AG08395 (cell line): ENCODE data around the gene MBP.
A peak's percentile ranks its signal among the peaks of the same experiment; 100 is the strongest.
"Not testable (repeated sequence)": the region's sequence is repeated elsewhere in the genome, so short reads cannot be mapped to it uniquely, and the experiment has no call there.

Experiments used
- DNase-seq: peaks from one replicate; pipeline ENCODE4 v3.0.0; 2012; ENCODE audit warnings: mixed read lengths, low spot score

Gene MBP

DNA sequence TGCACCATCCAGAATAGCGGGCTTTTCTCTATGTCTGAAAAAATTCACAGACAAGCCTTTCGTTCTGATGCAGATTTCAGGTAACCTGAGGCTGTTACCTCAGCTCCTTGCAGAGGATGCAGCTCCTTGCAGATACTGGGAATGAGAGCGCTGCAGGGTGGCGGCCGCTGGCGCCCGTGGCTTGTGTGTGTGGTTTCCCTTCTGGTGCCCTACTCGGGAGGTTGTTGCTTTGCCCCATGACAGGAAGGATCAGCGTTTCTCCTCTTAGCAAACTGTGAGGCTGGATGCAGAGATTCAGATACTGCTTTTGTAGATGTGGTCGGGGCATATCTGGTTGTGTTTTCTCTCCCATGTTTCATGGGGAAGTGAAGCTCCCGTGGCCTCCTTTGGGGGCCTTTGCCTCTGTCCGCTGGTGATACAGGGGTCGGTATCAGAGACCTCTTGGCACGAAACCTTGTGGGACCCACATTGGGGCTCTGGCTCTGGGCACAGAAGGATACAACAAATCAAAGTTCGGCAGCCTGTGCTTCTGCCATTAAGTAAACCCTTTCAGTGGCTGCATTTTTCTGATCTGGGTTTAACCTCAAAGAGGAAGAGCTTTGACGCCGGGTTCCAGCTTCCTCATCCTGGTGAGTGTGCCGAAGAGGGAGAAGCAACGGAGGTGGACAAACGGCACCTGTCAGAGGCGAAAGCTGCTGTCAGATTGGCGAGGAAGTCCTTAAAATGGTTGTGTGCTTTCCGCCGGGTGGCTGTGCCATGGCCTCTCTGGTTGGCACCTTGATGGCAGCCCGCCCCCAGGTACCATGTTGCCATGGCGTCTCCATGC, 127.8 kb downstream of the MBP start:
- no peak for DNase-seq

DNA sequence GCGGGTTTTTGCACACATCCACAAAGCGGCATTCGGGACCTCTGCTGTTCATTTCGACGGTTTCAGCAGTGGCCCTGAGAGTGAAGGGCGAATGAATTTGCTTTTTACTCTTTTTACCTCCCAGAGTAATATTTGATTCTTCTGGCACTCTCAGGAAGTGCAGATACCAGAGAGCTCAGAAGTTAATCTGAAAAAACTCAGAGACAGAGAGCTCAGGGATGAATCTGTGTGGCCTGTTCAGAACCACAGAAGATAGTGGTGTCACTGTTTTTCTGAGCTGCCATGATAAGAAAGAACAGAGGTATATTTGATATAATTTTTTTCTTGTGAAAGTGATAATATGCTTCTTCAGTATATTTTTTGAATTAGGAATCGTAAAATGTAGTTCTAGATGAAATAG, 129.3 kb downstream of the MBP start:
- DNase-seq, result no peak

DNA sequence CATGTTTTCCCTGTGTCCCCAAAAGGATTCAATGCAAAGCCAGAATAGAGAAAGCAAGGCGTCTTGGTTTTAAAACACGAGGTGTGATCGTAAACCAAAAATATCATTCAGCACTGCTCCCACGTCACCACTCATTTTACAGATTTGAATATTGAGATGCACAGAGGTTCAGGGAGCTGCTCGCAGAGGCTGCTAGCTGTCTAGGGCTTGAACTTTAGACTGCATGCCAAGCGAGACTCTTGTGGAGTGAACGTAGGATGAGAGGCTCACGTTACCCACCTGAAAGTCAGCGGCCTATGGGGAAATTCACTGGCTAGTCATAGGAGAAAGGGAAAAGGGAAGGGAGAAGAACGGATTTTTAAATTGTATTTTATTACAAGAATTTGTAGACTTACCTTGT, 130.1 kb downstream of the MBP start:
- no peak for DNase-seq

DNA sequence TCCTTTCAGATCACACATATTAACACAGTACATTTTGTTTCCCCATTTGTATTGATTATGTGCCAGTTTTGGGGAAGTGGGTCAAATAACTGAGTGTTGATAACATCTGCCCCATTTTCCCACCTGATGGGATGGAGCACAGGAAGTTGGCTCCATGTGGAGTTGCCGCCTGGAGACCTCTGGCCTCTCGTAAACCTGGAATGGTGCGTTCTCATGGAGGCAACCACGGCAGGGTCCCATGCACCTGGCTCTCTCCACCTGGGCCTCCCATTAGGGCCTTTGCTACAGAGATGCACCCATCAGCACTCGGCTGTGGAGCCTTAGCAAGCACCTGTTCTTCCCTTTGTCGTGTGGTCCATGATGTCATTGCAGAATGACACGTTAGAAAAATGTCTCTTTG, 130.6 kb downstream of the MBP start:
- no peak for DNase-seq

DNA sequence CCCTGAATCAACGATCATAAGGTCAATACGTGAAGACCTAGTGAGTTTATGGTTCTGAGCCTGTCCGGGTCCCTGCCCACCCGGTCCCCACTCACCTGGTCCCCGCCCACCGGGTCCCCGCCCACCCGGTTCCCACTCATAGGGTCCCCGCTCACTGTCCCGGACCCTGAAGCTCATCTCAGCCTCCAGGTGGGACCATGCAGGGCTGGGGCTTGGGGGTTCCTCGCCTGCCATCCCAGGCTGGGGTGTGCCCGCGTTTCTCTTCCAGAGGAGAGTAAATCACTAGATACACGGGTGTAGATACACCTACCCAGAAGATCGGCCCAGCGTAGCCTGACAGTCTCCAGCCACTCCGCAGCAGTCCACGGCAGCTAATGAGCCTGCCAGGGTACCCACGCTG, 131.5 kb downstream of the MBP start:
- no peak for DNase-seq

DNA sequence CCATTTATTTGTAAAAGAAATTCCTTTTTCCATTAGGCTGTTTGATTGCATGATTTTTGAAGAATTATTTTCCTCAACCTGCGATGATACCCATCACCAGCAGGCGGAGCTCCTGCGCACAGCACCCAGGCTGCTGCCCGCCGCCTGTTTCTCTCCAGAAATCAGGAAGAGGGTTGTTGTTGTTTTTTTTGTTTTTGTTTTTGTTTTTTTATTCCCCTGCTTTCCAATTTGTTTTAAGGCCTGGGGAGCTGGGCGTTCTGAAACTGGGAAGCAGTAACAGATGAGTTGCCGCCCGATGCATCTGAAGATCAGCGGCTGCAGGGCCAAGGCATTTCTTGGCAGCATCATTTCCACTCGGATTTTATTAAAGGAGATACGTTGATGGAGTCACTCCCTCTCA, 132.1 kb downstream of the MBP start:
- peak; percentile 71 for DNase-seq

DNA sequence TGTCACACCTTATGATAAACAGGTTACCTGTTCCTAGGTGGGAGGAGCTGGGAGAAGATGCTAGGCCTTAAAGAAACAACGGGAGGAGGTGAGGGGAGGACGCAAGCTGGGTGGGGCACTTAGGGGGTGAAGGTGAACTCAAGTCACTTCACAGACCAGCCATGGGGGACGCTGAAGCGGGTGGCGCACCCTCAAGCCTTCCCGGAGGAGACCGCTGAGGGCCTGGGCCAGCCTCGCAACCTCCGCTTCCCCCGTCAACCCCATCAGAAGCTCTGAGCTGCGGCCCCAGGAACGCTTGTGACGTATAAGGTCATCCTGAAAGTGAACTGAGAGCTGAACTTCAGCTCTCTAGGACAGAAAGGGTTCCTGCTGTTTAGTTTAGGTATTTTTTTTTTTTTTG, 133.5 kb downstream of the MBP start:
- no peak for DNase-seq

DNA sequence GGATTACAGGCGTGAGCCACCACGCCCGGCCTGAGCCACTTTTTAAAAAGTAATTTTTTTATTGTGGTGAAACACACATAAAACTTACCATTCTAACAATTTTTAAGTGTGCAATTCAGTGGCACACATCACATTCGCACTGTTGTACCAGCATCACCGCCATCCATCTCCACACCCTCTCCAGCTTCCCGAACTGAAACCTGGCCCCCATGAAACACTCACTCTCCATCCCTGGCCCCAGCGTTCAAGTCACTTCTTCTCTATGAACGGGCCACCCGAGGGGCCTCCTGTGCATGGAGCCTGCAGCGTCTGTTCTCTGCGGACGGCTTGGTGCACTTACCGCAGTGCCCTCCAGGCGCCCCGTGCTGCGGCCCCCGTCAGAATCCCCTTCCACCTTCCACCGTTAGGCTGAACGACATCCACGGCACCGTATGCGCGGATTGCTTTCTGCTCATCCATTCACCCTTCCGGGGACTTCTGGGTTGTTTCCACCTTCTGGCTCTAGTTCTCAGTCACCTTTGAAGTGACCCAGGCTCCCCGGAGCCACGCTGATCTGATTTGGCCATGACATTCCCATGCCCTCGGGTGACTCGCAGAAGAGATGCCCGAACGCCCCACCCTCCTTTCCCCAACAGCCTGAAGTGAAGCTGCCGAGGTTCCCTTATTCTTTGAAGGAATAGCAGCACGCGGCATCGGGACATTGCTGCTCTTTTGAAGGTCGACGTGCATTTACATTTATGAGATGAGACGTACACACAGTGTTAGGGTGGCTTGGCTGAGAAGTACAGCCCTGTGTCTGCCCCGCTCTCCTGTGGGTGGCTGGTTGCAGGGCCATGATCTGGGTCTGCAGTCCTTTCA, 134.4 kb downstream of the MBP start:
- no peak for DNase-seq

DNA sequence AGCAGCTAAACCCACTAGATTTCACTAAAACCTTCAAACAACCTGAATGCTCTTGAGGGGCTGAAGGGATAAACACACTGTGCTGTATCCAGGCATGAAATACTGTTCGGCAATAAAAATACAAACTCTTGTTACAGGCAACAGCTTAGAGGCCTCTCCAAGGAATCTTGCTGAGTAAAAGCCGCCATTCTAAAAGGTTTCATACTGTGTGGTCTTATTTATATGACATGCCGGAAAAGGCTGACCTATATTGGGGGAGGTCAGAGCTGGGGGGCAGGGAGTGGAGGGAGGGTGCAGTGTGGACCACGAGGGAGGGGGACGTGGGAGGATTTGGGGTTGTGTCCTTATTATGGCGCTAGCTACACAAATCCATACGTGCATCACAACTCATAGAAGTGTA, 136.2 kb downstream of the MBP start:
- no peak for DNase-seq

DNA sequence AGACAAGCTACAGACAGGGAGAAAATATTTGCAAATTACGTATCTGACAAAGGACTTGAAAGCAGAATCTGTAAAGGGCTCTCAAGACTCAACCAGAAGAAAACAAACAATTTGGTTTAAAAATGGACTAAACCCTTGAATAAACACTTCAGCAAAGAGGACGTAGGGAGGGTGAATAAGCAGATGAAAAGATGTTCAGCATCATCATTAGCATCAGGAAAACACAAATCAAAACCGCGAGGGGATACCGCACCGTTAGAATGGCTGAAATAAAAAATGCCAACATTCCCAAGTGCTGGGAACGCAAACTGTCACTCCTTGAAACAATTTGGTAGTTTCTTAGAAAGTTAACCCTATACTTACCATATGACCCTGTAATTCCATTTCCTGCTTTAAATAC, 136.7 kb downstream of the MBP start:
- no peak for DNase-seq

DNA sequence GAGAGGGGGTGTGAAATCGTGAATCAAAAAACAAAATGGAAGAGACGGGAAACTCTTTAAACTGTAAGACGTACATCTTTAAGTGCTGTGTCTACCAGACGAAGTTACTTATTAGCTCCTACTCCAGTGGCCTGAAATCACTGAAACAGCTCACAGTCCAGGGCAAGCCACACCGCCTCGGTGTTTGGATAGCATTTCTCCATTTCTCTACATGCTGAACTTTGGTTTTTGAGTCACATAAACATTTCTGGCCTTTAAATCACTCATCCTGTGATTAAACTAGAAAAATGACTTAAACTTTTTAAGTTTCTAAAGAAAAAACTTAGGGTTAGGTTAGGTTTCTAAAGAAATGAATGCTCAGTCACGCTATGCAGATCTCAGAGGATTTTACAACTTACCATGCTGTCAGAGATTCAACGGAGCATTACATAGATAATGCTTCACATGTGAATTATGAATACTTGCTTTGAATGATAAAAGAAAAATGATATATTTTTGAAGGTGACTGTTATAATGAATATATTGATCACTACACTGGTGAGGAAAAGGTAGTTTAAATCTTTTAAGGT, 138.4 kb downstream of the MBP start:
- DNase-seq, result no peak

DNA sequence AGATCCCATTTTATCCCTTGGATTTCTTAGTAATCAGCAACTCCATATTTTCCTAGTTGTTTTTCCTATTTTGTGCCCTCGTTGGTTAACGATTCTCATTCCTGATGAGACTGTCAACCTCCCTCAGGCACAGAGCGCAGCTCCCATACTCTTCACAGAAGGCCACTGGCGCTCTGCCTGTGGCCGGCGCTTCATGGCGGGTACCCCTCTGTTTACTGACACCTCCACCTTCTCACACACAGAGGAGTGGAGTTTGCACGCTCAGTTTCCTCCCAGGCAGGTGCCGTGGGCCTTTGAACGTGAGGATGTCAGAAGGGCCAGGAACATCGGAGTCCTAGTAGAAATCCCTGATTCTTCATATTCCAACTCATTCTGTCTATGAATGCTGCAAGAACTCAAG, 139.0 kb downstream of the MBP start:
- no peak for DNase-seq

DNA sequence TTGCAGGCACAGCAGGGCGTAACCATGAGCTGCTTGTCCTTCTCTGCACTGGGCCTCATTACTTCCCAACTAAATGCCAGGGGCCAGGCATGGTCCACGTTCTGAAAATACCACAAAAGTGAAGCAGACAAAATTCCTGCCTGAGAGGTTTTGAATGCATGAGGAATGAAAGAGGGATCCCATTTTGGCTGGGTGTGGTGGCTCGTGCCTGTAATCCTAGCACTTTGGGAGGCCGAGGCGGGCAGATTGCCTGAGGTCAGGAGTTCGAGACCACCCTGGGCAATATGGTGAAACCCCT, 139.5 kb downstream of the MBP start:
- DNase-seq, result no peak

DNA sequence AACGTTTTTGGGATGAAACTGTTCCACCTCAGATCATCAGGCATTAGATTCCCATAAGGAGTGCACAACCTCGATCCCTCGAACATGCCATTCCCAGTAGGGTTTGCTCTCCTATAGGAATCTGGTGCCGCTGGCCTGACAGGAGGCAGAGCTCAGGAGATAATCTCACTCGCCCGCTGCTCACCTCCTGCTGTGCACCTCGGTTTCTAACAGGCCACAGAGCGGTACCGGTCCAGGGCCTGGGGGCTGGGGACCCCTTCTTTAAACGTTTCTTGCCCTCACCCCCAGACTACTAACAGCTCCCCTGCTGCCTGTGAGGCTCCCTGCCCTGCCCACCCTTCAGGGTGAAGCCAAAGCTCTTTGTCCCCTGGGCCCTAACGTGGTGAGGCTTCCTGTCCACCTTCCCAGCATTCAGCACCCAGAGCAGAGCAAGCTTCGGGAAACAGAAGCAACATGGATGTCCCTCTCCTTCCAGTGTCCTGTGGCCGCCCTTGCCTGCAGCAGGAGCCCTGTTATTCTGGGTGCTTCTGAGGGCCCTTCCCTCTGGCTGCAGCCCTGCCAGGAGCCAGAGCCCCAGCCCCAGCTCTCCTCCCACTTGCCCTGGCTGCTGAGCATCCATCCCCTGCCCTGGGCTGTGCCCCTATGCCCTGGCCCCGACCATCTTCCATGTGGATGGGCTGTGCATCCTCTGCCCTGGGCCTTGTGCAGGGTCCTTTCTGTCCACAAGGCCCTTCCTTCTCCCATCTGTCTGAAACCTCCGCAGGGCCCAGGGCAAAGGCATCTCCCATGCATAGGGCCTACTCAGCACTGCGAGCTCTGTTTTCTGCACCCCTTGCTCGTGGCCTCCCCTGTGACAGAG, 140.1 kb downstream of the MBP start:
- no peak for DNase-seq

DNA sequence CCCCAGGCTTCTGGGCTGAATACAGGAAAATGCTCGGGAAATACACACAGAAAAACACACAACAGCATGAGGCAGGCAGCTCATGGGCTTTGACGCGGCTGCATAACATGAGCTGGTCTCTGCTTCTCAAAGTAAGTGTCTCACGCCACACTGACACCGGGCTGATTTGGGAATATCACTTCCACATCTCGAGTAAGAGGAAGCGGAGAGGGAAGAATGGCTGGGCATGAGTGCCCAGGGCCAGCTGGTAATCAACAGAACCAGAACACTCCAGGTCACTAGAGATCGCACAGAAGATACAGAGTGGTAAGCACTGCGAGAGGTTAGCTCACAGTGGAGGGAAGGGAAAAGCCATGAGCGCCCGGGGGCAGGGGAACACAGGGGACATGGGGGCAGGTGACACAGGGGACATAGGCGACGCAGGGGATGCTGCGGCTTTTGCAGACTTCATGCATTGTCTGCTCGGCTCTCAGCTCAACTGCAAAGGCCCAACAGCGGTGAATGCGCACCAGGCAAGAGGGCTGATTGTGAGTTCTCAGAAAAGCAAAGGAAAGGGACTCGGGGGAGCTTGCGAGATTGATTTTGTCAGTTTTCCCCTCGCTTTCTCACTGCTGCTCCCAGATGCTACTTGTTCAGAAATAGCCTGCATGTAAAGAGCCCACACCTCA, 141.4 kb downstream of the MBP start:
- no peak for DNase-seq

DNA sequence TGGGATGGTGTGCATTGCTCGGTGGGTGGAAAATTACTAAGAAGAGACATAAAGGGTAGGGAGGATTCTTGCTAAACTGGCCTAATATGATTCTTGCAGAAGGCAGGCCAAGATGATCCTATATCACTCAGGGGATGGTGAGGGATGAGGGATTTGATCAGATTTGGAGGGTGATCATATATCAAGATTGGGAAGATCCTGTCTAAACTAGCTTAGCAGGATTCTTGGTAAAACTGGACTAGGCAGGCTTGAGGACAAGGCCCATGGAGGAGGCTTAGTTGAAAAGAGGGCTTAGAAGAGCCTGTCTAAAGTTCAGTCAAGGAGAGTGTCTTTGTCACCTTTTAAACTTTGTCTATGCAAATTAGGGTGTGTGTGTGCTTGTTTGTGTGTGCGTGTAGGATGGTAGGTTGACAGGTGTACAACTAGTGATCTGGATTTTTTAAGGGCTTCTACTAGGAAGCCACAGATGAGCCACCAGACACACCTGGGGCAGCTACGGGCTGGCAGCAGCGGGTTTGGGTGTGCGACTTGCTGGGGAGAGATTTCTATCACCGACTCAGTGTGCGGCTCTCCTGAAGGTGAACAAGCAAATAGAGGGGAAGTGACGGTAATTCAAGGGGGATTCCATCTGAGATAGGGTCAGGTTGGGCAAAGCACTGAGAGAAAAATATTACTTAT, 142.1 kb downstream of the MBP start:
- DNase-seq, result not testable (repeated sequence)

DNA sequence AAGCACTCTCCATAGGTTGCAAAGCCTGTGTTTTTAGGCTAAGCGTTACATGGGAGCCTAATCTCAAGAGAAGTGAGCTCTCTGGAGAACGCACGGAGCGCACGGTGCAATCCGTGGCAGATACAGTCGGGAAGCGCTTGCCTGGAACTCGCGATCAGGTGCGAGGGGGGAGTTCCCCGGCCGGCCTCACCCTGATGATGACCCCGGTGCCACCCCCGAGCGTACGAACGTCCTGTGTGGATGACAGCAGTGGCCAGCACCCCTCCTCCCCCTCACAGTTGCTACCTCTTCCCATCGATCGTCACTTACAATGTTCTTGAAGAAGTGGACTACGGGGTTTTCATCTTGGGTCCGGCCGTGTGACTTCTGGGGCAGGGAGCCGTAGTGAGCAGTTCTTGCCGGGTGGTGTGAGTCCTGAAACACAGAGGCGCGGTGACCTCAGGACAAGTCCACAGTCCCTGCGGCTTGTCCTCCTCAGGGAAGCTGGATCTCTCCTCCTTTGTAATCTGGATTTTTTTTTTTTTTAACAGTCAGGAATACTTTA, 142.9 kb downstream of the MBP start:
- DNase-seq, result no peak

DNA sequence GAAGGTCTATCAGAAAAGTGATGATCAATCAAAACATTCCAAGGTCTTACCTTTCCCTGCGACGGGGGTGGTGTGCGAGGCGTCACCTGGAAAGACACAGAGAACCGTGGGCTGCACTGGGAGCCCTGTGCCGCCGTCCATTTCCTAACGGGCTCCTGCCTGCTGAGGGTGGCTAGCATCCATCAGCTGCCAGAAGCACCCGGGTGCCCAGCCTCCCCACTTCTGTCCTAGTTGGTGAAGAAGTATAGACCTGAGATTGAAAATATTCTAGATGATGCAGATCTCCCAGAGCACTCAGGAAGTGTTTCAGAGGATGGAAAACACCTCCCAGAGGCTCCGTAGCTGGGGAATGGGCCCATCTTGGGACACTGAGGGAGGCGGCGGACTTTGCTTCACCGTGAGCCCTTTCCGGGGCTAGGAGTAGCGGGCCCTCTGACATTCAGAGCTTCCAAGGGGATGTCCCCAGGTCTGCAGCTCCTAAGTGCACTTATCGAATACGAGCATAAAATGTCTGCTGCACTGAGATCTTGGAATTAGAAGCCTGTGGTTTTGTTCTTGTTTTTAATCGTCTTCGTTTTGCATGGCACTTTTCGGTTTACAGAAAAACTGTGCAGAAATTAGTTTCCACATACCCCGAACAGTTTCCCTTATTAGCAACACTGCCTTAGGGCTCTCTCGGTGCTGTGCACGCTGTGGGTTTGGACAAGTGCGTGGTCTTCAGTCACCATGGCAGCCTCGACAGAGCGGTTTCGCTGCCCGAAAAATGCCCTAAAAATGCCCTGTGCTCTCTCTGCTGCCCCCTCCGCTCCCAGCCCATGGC, 143.5 kb downstream of the MBP start:
- no peak for DNase-seq

DNA sequence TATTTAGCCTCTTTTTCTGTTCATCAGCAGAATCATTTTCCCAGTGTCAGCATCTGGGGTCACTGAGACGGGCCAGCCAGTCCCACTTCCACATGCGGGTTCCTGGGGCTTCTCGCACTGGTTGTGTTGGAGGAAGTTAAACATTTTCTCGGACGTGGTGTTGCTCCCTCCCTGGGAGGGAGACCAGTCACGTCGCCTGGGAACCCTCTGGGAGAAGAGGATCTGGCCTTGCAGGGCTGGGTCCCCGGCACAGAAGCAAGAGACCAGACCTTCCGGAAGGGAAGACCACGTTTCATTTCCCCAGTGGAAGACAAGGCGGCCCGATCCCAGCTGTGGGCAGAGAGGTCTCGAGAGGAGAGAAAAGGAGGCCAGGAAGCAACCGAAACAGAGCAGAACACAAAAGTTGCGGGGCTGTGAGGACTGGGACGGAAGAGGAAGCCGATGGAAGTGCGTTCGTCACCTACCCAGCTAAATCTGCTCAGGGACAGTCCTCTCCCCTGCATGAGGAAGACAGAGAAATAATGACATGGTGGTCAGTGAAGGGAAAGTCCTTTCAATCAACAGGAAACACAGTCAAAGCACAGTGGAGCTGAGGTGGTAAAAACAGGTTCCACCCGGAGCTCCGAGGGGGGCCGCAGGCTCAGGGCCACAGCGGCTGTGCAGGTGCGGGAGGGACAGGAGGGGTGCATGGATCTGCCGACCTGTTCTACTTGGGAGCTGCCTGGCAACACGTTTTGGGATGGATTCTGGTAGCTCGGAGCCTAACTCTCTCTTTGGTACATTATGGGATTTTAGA, 144.4 kb downstream of the MBP start:
- DNase-seq, result no peak
